ENCODE results near the gene DRAM2. TPM values are rescaled to one million over a fixed set of nuclear protein-coding genes. Genes with fewer than 3 reads are reported as not detected.
"Not testable (repeated sequence)": the region's sequence is repeated elsewhere in the genome, so short reads cannot be mapped to it uniquely, and the experiment has no call there.

DRAM2 gene
- polyA plus RNA-seq, 4 donors, result 37.0 to 91.9 (median 40.2) TPM

- 78 to 83% (median 79%) methylated on average over 2 of the region's 2 CpGs for WGBS, 3 donors
- peaks cover 0 to 5% of the 10 kb centered on the region in 2 donors for H3K9me3 ChIP-seq (ENCODE audit: control insufficient read depth in 2 of 2, insufficient read depth in 1 of 2, low read depth in 1 of 2, low read length in 1 of 2)
These were observed 57.3 kb downstream of the DRAM2 start for GRCh38 chr1:111082421-111083203.

GRCh38 chr1:111079329-111079728 lies 60.6 kb downstream of the DRAM2 start:
- not testable (repeated sequence) for DNase-seq; H3K27me3 ChIP-seq (ENCODE audit: control insufficient read depth in 3 of 3, insufficient read depth in 3 of 3, low read length in 3 of 3); H3K4me1 ChIP-seq (ENCODE audit: control insufficient read depth in 3 of 3, insufficient read depth in 2 of 3, low read depth in 1 of 3, low read length in 2 of 3); H3K27ac ChIP-seq (ENCODE audit: low read depth in 1 of 3, low read length in 2 of 3); H3K36me3 ChIP-seq (ENCODE audit: control insufficient read depth in 3 of 3, insufficient read depth in 2 of 3, low read depth in 1 of 3, low read length in 3 of 3); H3K9me3 ChIP-seq (ENCODE audit: control insufficient read depth in 2 of 2, insufficient read depth in 1 of 2, low read depth in 1 of 2, low read length in 1 of 2); H3K4me3 ChIP-seq (ENCODE audit: low read depth in 1 of 3, low read length in 3 of 3); FAIRE-seq
- 91 to 97% (median 95%) methylated on average over 12 of the region's 12 CpGs for WGBS, 3 donors

More at GRCh38 chr1:111082421-111083203, 57.3 kb downstream of the DRAM2 start:
- H3K36me3 ChIP-seq (ENCODE audit: control insufficient read depth in 3 of 3, insufficient read depth in 2 of 3, low read depth in 1 of 3, low read length in 3 of 3), result no peaks in the 10 kb centered on the region
- H3K4me1 ChIP-seq (ENCODE audit: control insufficient read depth in 3 of 3, insufficient read depth in 2 of 3, low read depth in 1 of 3, low read length in 2 of 3), result no peaks in the 10 kb centered on the region
- no peak for DNase-seq
- peaks cover 0 to 2% (median 0%) of the 10 kb centered on the region in 3 donors for H3K27me3 ChIP-seq (ENCODE audit: control insufficient read depth in 3 of 3, insufficient read depth in 3 of 3, low read length in 3 of 3)
- H3K27ac ChIP-seq (ENCODE audit: low read depth in 1 of 3, low read length in 2 of 3), result no peak overlapping the region
- no peak for FAIRE-seq
- no peak overlapping the region for H3K4me3 ChIP-seq (ENCODE audit: low read depth in 1 of 3, low read length in 3 of 3)

GRCh38 chr1:111077312-111077711 lies 62.6 kb downstream of the DRAM2 start:
- H3K9me3 ChIP-seq (ENCODE audit: control insufficient read depth in 2 of 2, insufficient read depth in 1 of 2, low read depth in 1 of 2, low read length in 1 of 2); H3K27me3 ChIP-seq (ENCODE audit: control insufficient read depth in 3 of 3, insufficient read depth in 3 of 3, low read length in 3 of 3); H3K36me3 ChIP-seq (ENCODE audit: control insufficient read depth in 3 of 3, insufficient read depth in 2 of 3, low read depth in 1 of 3, low read length in 3 of 3); DNase-seq; H3K27ac ChIP-seq (ENCODE audit: low read depth in 1 of 3, low read length in 2 of 3); FAIRE-seq; H3K4me3 ChIP-seq (ENCODE audit: low read depth in 1 of 3, low read length in 3 of 3); H3K4me1 ChIP-seq (ENCODE audit: control insufficient read depth in 3 of 3, insufficient read depth in 2 of 3, low read depth in 1 of 3, low read length in 2 of 3): not testable (repeated sequence)
- 77 to 88% (median 79%) methylated on average over 4 of the region's 4 CpGs for WGBS, 3 donors

Other genes with a start within 250 kb of the DRAM2 start
- gene LRIF1, start 176.2 kb downstream of the DRAM2 start, polyA plus RNA-seq, result 10 to 100 TPM in 1 of 4 donors, 1 to 10 TPM in 3; 7.3 to 15.9 (median 9.1) TPM
- gene CEPT1, start 130 bp upstream of the DRAM2 start, polyA plus RNA-seq, result 10 to 100 TPM in 3 of 4 donors, 1 to 10 TPM in 1; 10.0 to 62.1 (median 18.2) TPM
- 10 to 100 TPM; 31.3 to 54.6 (median 40.5) TPM for gene DENND2D, start 60.6 kb upstream of the DRAM2 start, polyA plus RNA-seq
- gene CHI3L2, start 87.6 kb upstream of the DRAM2 start, polyA plus RNA-seq, result 1 to 10 TPM; 1.1 to 4.7 (median 1.9) TPM
- gene CHIA, start 150.8 kb upstream of the DRAM2 start, polyA plus RNA-seq, result under 1 TPM in 2 of 4 donors, not detected in 2; 0.15 to 0.54 TPM